ES-I3 (cell line): Measurements from ENCODE around the gene SCN2B.

Experiments used
- H3K36me3 ChIP-seq: 2 replicates; pipeline ENCODE4 v1.6.1; 2013; ENCODE audit warnings: mild to moderate bottlenecking, low read length, control low read depth, moderate library complexity; ENCODE audit not compliant: insufficient read depth
- H3K4me1 ChIP-seq: 2 replicates; pipeline ENCODE4 v1.6.1; 2013; ENCODE audit warnings: mild to moderate bottlenecking, control low read depth, low read length; ENCODE audit not compliant: insufficient read depth
- H3K9ac ChIP-seq: 2 replicates; pipeline ENCODE4 v1.6.1; 2013; ENCODE audit warnings: low read depth, mild to moderate bottlenecking, low read length, moderate library complexity
- H3K9me3 ChIP-seq: 2 replicates; pipeline ENCODE4 v1.6.1; 2013; ENCODE audit warnings: mild to moderate bottlenecking, low read length, moderate library complexity; ENCODE audit not compliant: control insufficient read depth, insufficient read depth

The SCN2B gene

GRCh38 chr11:118175993-118176777 is at the start of gene SCN2B:
Gene SCN2B (minus strand): TSS chr11:118176639. CDS start chr11:118176431, 208 bp downstream.
- Histone ChIP-seq H3K36me3 (no peaks in the 10 kb centered on the region), H3K4me1 (peaks cover 26% of the 10 kb centered on the region), H3K9ac (peak within 1 kb of the TSS; percentile 71), H3K9me3 (no peaks in the 10 kb centered on the region)

GRCh38 chr11:118224511-118225188 is 48.2 kb upstream of the SCN2B start, which contains the start of gene JAML:
Gene JAML (minus strand): TSS chr11:118225011. CDS start chr11:118214866, 10,145 bp downstream.
- Histone ChIP-seq H3K4me1 (no peaks in the 10 kb centered on the region), H3K36me3 (no peaks in the 10 kb centered on the region; the same call in 1 of the 2 replicates), H3K9me3 (no peaks in the 10 kb centered on the region), H3K9ac (no peak within 1 kb of the TSS)

- H3K4me1 ChIP-seq = no peaks in the 10 kb centered on the region
- no peak overlapping the region for H3K9ac ChIP-seq
- no peaks in the 10 kb centered on the region; the same call in 1 of the 2 replicates for H3K36me3 ChIP-seq
- no peaks in the 10 kb centered on the region for H3K9me3 ChIP-seq
Observed at GRCh38 chr11:118223992-118224391, 47.6 kb upstream of the SCN2B start.

GRCh38 chr11:118223570-118223969 is 47.1 kb upstream of the SCN2B start:
- no peaks in the 10 kb centered on the region for H3K4me1 ChIP-seq
- H3K9me3 ChIP-seq = no peaks in the 10 kb centered on the region
- no peaks in the 10 kb centered on the region; the same call in 1 of the 2 replicates for H3K36me3 ChIP-seq
- H3K9ac ChIP-seq = no peak overlapping the region

GRCh38 chr11:118222437-118222836 is 46.0 kb upstream of the SCN2B start:
- Histone ChIP-seq H3K4me1 (no peaks in the 10 kb centered on the region), H3K9me3 (no peaks in the 10 kb centered on the region), H3K9ac (no peak overlapping the region), H3K36me3 (no peaks in the 10 kb centered on the region; the same call in 1 of the 2 replicates)

- Histone ChIP-seq H3K9ac (no peak overlapping the region), H3K4me1 (peaks cover 2% of the 10 kb centered on the region; the same call in 1 of the 2 replicates), H3K36me3 (no peaks in the 10 kb centered on the region), H3K9me3 (no peaks in the 10 kb centered on the region)
Observed at GRCh38 chr11:118221419-118221818, 45.0 kb upstream of the SCN2B start.

- Histone ChIP-seq H3K9me3 (no peaks in the 10 kb centered on the region), H3K9ac (no peak overlapping the region), H3K4me1 (peaks cover 2% of the 10 kb centered on the region; the same call in 1 of the 2 replicates), H3K36me3 (no peaks in the 10 kb centered on the region)
Observed at GRCh38 chr11:118219732-118220131, 43.3 kb upstream of the SCN2B start.

GRCh38 chr11:118219244-118219643 is 42.8 kb upstream of the SCN2B start:
- Histone ChIP-seq H3K36me3 (no peaks in the 10 kb centered on the region), H3K9me3 (no peaks in the 10 kb centered on the region), H3K9ac (no peak overlapping the region), H3K4me1 (peaks cover 2% of the 10 kb centered on the region; the same call in 1 of the 2 replicates)

- Histone ChIP-seq H3K4me1 (peaks cover 16% of the 10 kb centered on the region), H3K36me3 (no peaks in the 10 kb centered on the region), H3K9ac (no peak overlapping the region), H3K9me3 (no peaks in the 10 kb centered on the region)
Observed at GRCh38 chr11:118217575-118217974, 41.1 kb upstream of the SCN2B start.

GRCh38 chr11:118216621-118217481 is 40.4 kb upstream of the SCN2B start:
- H3K36me3 ChIP-seq = no peaks in the 10 kb centered on the region
- H3K9me3 ChIP-seq = no peaks in the 10 kb centered on the region
- peaks cover 22% of the 10 kb centered on the region for H3K4me1 ChIP-seq

GRCh38 chr11:118215765-118216164 is 39.3 kb upstream of the SCN2B start:
- no peaks in the 10 kb centered on the region for H3K36me3 ChIP-seq
- no peak overlapping the region for H3K9ac ChIP-seq
- no peaks in the 10 kb centered on the region for H3K9me3 ChIP-seq
- peaks cover 29% of the 10 kb centered on the region for H3K4me1 ChIP-seq

More at GRCh38 chr11:118216621-118217481, 40.4 kb upstream of the SCN2B start:
- H3K9ac ChIP-seq = no peak overlapping the region

- no peaks in the 10 kb centered on the region for H3K9me3 ChIP-seq
- H3K4me1 ChIP-seq = peaks cover 34% of the 10 kb centered on the region
- no peaks in the 10 kb centered on the region for H3K36me3 ChIP-seq
- H3K9ac ChIP-seq = no peak overlapping the region
Observed at GRCh38 chr11:118215262-118215661, 38.8 kb upstream of the SCN2B start.

GRCh38 chr11:118214210-118214914 is 37.9 kb upstream of the SCN2B start:
- H3K4me1 ChIP-seq = peaks cover 35% of the 10 kb centered on the region
- H3K36me3 ChIP-seq = no peaks in the 10 kb centered on the region
- H3K9me3 ChIP-seq = no peaks in the 10 kb centered on the region
- H3K9ac ChIP-seq = no peak overlapping the region
